Pancreas (tissue), 10 donors: ENCODE data around the gene CAV1. TPM values are rescaled to one million over a fixed set of nuclear protein-coding genes. Genes with fewer than 3 reads are reported as not detected.

Source experiments
- ATAC-seq, 4 donors: fragments of 200-7000 bp; cut with Tn5 transposase; one replicate each; pipeline versions ENCODE4 v1.8.0 to v1.9.1; 2020; ENCODE audit warnings: mild to moderate bottlenecking in 4 of 4, moderate library complexity in 4 of 4
- DNase-seq, 6 donors: peaks; one replicate each; pipeline ENCODE4 v3.0.0-alpha.2; 2020
- FAIRE-seq: peaks from 2 replicates; lab custom pipeline; 2012; peaks lifted over from hg19 to GRCh38; lab: Jason Lieb, UNC
- H3K27ac ChIP-seq, 4 donors: fragments of 200-600 bp; sonication (generic); 1 replicate in 3 of 4; 2 replicates in 1 of 4; pipeline versions ENCODE4 v1.5.0 to v1.8.0; 2020
- H3K27me3 ChIP-seq, 4 donors: fragments of 200-600 bp; one replicate each; pipeline ENCODE4 v1.8.0; 2021
- H3K36me3 ChIP-seq, 3 donors: fragments of 200-600 bp; sonication (generic) in 1 of 3; one replicate each; pipeline versions ENCODE4 v1.5.0 to v1.8.0; 2020 to 2021
- H3K4me1 ChIP-seq, 3 donors: fragments of 200-600 bp; one replicate each; pipeline ENCODE4 v1.8.0; 2021
- H3K4me3 ChIP-seq, 4 donors: fragments of 200-600 bp; sonication (generic) in 2 of 4; one replicate each; pipeline versions ENCODE4 v1.5.0 to v1.8.0; 2020 to 2021
- H3K9me3 ChIP-seq, 4 donors: fragments of 200-600 bp; one replicate each; pipeline ENCODE4 v1.8.0; 2021
- CTCF ChIP-seq, 4 donors: fragments of 200-600 bp; sonication (generic) in 3 of 4; IDR thresholded peaks; one replicate each; pipeline versions ENCODE4 v1.5.0 to v1.8.0; 2021; ENCODE audit warnings: antibody characterized with exemption in 4 of 4
- WGBS, 2 donors: extraction: QIAGEN DNeasy Blood & Tissue Kit; methylation state at CpG; one replicate each; pipeline ENCODE4 v1.1.7; 2013; 5-methylcytosine and 5-hydroxymethylcytosine counted together
- intact Hi-C, 3 donors: fragments of 100-400 bp; cut with DNase I; formaldehyde crosslinking; loops; one replicate each; pipeline versions ENCODE4 v1.11.1 to v1.14.2; 2022
- polyA plus RNA-seq, 2 donors: library from polyadenylated mRNA; stranded (reverse); fragments of 200-250 nt; gene quantifications; one replicate each; pipeline ENCODE4 v1.2.3, GENCODE V29; 2013
- total RNA-seq, 6 donors: library from RNA; stranded (reverse); fragmentation: NEBNext Ultra II Directional in 4 of 6; extraction: Animal tissue kit (Norgen Biotek cat#: 25700) in 4 of 6; gene quantifications; one replicate each; pipeline versions ENCODE4 v1.2.1 to v1.2.4, GENCODE V29; 2021 to 2023
- donor health status: healthy with polysubstance abuse.
- donor health status: DM: no; HTN: no; CAD: no; lungs with moderate emphysema.
- donor health status: DM: no; HTN: no; CAD: no.
- donor health status: control.
- donor health status: control.
- donor health status: Bipolar disorder and iron deficiency.
- donor health status: DM: yes; HTN: yes; CAD: no.
- donor health status: DM: no; HTN: no; CAD: no.
- donor health status: DM: no; HTN: no; CAD: no.
- donor health status: DM: yes; HTN: yes; CAD: no.

CAV1 gene
- total and polyA plus RNA-seq, 8 donors: 4.6 to 19.5 (median 11.2) TPM

GRCh38 chr7:116517626-116518025, 7.2 kb upstream of the CAV1 start:
- no peak for ATAC-seq
- no peaks in the 10 kb centered on the region for H3K9me3 ChIP-seq
- no peaks in the 10 kb centered on the region for H3K27me3 ChIP-seq
- intact Hi-C loops: no loop called here
- H3K4me1 ChIP-seq: no peaks in the 10 kb centered on the region
- WGBS, 2 donors: 98 to 100% methylated on average over 1 of the region's 1 CpG
- H3K4me3 ChIP-seq: no peak overlapping the region
- H3K27ac ChIP-seq: no peak overlapping the region
- FAIRE-seq: no peak
- no peaks in the 10 kb centered on the region for H3K36me3 ChIP-seq
- TF ChIP-seq CTCF (IDR thresholded peaks at IDR 0.05): no peak
- no peak for DNase-seq

- intact Hi-C loops: no loop called here
- Histone ChIP-seq H3K36me3 (no peaks in the 10 kb centered on the region), H3K4me1 (no peaks in the 10 kb centered on the region), H3K27ac (no peak overlapping the region), H3K27me3 (no peaks in the 10 kb centered on the region), H3K4me3 (no peak overlapping the region), H3K9me3 (no peaks in the 10 kb centered on the region)
- TF ChIP-seq CTCF (IDR thresholded peaks at IDR 0.05): no peak
- FAIRE-seq (no peak), ATAC-seq (no peak), DNase-seq (no peak)
Measured at GRCh38 chr7:116518961-116519360, 5.9 kb upstream of the CAV1 start.

- no peak for ATAC-seq
- Histone ChIP-seq H3K4me3 (no peak overlapping the region), H3K9me3 (no peaks in the 10 kb centered on the region), H3K4me1 (no peaks in the 10 kb centered on the region), H3K27me3 (no peaks in the 10 kb centered on the region), H3K27ac (no peak overlapping the region), H3K36me3 (no peaks in the 10 kb centered on the region)
- 87 to 89% methylated on average over 6 of the region's 6 CpGs for WGBS, 2 donors
- FAIRE-seq: no peak
- no peak for TF ChIP-seq CTCF (IDR thresholded peaks at IDR 0.05)
- DNase-seq: no peak
- intact Hi-C loops: no loop called here
Measured at GRCh38 chr7:116521046-116521664, 3.7 kb upstream of the CAV1 start.

- DNase-seq: no peak
- ATAC-seq: no peak
- no peaks in the 10 kb centered on the region for H3K4me1 ChIP-seq
- no peaks in the 10 kb centered on the region for H3K36me3 ChIP-seq
- no peaks in the 10 kb centered on the region for H3K9me3 ChIP-seq
- H3K4me3 ChIP-seq: no peak overlapping the region
- intact Hi-C loops: no loop called here
- 52 to 65% methylated on average over 5 of the region's 5 CpGs for WGBS, 2 donors
- FAIRE-seq: no peak
- H3K27me3 ChIP-seq: no peaks in the 10 kb centered on the region
- no peak overlapping the region for H3K27ac ChIP-seq
- TF ChIP-seq CTCF (IDR thresholded peaks at IDR 0.05): no peak
Measured at GRCh38 chr7:116522247-116522646, 2.6 kb upstream of the CAV1 start.

- Histone ChIP-seq H3K4me3 (peak overlapping the region in 2 of 4 donors; percentile 47 to 68), H3K27me3 (no peaks in the 10 kb centered on the region), H3K4me1 (no peaks in the 10 kb centered on the region), H3K27ac (peak overlapping the region in 1 of 4 donors; percentile 39), H3K36me3 (no peaks in the 10 kb centered on the region), H3K9me3 (no peaks in the 10 kb centered on the region)
- no peak for ATAC-seq
- no peak for TF ChIP-seq CTCF (IDR thresholded peaks at IDR 0.05)
- WGBS, 2 donors: 40 to 45% methylated on average over 10 of the region's 10 CpGs
- DNase-seq: no peak
- intact Hi-C loops: no loop called here
- no peak for FAIRE-seq
Measured at GRCh38 chr7:116524221-116524608, 621 bp upstream of the CAV1 start.
